CD14-positive monocyte (primary cell): ENCODE results near the gene TSPAN19. TPM values are rescaled to one million over a fixed set of nuclear protein-coding genes. Genes with fewer than 3 reads are reported as not detected.

Experiments used
- DNase-seq, 3 donors: peaks; one replicate each; pipeline ENCODE4 v3.0.0-alpha.2; 2011 to 2022
- H2AFZ ChIP-seq: 2 replicates; pipeline ENCODE4 v1.6.0; 2012; ENCODE audit warnings: mild to moderate bottlenecking, low read depth, low read length, inconsistent platforms; ENCODE audit not compliant: insufficient read depth, poor library complexity, severe bottlenecking
- H3K27ac ChIP-seq, 2 donors: 1 replicate in 1 of 2; 2 replicates in 1 of 2; pipeline ENCODE4 v1.5.1; 2012 to 2013; ENCODE audit warnings: low read length in 2 of 2, control low read depth in 1 of 2, inconsistent platforms in 1 of 2, low read depth in 1 of 2, mild to moderate bottlenecking in 1 of 2
- H3K27me3 ChIP-seq, 2 donors: one replicate each; pipeline versions ENCODE4 v1.6.0 to v1.6.1; 2011 to 2013; ENCODE audit warnings: low read length in 2 of 2; ENCODE audit not compliant: control insufficient read depth in 2 of 2, insufficient read depth in 2 of 2
- H3K36me3 ChIP-seq, 2 donors: replicated peaks in 1 of 2; 1 replicate in 1 of 2; 2 replicates in 1 of 2; pipeline versions ENCODE4 v1.5.1 to v1.6.1; 2012 to 2013; ENCODE audit warnings: low read length in 2 of 2, control low read depth in 1 of 2, inconsistent platforms in 1 of 2, mild to moderate bottlenecking in 1 of 2; ENCODE audit not compliant: insufficient read depth in 2 of 2, control insufficient read depth in 1 of 2
- H3K4me1 ChIP-seq, 2 donors: 1 replicate in 1 of 2; 2 replicates in 1 of 2; pipeline versions ENCODE4 v1.5.1 to v1.6.1; 2012 to 2013; ENCODE audit warnings: low read length in 2 of 2, control low read depth in 1 of 2, inconsistent platforms in 1 of 2, mild to moderate bottlenecking in 1 of 2, moderate library complexity in 1 of 2; ENCODE audit not compliant: insufficient read depth in 2 of 2, control insufficient read depth in 1 of 2
- H3K4me2 ChIP-seq: replicated peaks from 2 replicates; pipeline ENCODE3; 2012; ENCODE audit warnings: low read length, moderate library complexity, mild to moderate bottlenecking; ENCODE audit not compliant: poor library complexity, severe bottlenecking; ENCODE audit errors: extremely low read depth
- H3K4me3 ChIP-seq, 3 experiments: fragments of 200-600 bp in 1 of 3; sonication (generic) in 1 of 3; replicated peaks in 1 of 3; 1 replicate in 2 of 3; 2 replicates in 1 of 3; pipeline ENCODE4 v1.5.1; 2011 to 2013; ENCODE audit warnings: low read length in 3 of 3, mild to moderate bottlenecking in 3 of 3, control low read depth in 2 of 3, low read depth in 2 of 3, inconsistent platforms in 1 of 3, moderate library complexity in 1 of 3
- H3K79me2 ChIP-seq: 2 replicates; pipeline ENCODE4 v1.6.0; 2012; ENCODE audit warnings: mild to moderate bottlenecking, control low read depth, inconsistent platforms, low read length, moderate library complexity; ENCODE audit not compliant: insufficient read depth
- H3K9ac ChIP-seq: 2 replicates; pipeline ENCODE4 v1.6.0; 2017; ENCODE audit warnings: low read length, mild to moderate bottlenecking; ENCODE audit not compliant: insufficient read depth, poor library complexity, severe bottlenecking
- H3K9me3 ChIP-seq, 2 donors: replicated peaks in 1 of 2; 1 replicate in 1 of 2; 2 replicates in 1 of 2; pipeline versions ENCODE4 v1.5.1 to v1.6.1; 2012 to 2013; ENCODE audit warnings: low read length in 2 of 2, control low read depth in 1 of 2; ENCODE audit not compliant: control insufficient read depth in 1 of 2, insufficient read depth in 1 of 2
- H4K20me1 ChIP-seq: 2 replicates; pipeline ENCODE4 v1.6.0; 2012; ENCODE audit warnings: mild to moderate bottlenecking, low read length, control low read depth, moderate library complexity; ENCODE audit not compliant: insufficient read depth
- H3K27ac Mint-ChIP-seq, 7 donors: one replicate each; pipeline ENCODE4 v1.8.0; 2020; ENCODE audit warnings: mild to moderate bottlenecking in 7 of 7, mixed read lengths in 7 of 7, moderate library complexity in 6 of 7, inconsistent platforms in 2 of 7
- H3K27me3 Mint-ChIP-seq, 3 donors: one replicate each; pipeline ENCODE4 v1.8.0; 2021 to 2022; ENCODE audit warnings: low read depth in 3 of 3, mild to moderate bottlenecking in 3 of 3, mixed read lengths in 3 of 3, moderate library complexity in 3 of 3, inconsistent platforms in 1 of 3
- H3K36me3 Mint-ChIP-seq, 2 donors: one replicate each; pipeline ENCODE4 v1.8.0; 2020; ENCODE audit warnings: mixed read lengths in 2 of 2, inconsistent platforms in 1 of 2, mild to moderate bottlenecking in 1 of 2
- H3K4me1 Mint-ChIP-seq: one replicate; pipeline ENCODE4 v1.8.0; 2020; ENCODE audit warnings: mild to moderate bottlenecking, mixed read lengths
- H3K4me3 Mint-ChIP-seq, 2 donors: one replicate each; pipeline ENCODE4 v1.8.0; 2020; ENCODE audit warnings: mild to moderate bottlenecking in 2 of 2, mixed read lengths in 2 of 2, moderate library complexity in 1 of 2
- H3K9me3 Mint-ChIP-seq, 7 donors: one replicate each; pipeline ENCODE4 v1.8.0; 2020 to 2022; ENCODE audit warnings: mixed read lengths in 7 of 7, mild to moderate bottlenecking in 6 of 7, moderate library complexity in 6 of 7, inconsistent platforms in 2 of 7
- CTCF ChIP-seq: fragments of 200-600 bp; IDR thresholded peaks from one replicate; pipeline ENCODE4 v1.8.0; 2022; ENCODE audit warnings: antibody characterized with exemption, mild to moderate bottlenecking
- WGBS: methylation state at CpG from one replicate; pipeline ENCODE4 v1.1.5; 2013; ENCODE audit warnings: missing lambda C conversion rate; ENCODE audit not compliant: insufficient coverage; 5-methylcytosine and 5-hydroxymethylcytosine counted together
- intact Hi-C, 2 donors: fragments of 100-400 bp; cut with micrococcal nuclease; formaldehyde crosslinking; loops; one replicate each; pipeline versions ENCODE4 v1.15.0 to v1.15.1; 2023
- polyA plus RNA-seq, 3 donors: library from polyadenylated mRNA; depleted of rRNA in 1 of 3; unstranded in 2 of 3; stranded (reverse) in 1 of 3; fragments of 300-500 nt in 2 of 3; fragments of >200 nt in 1 of 3; fragmentation: Illumina TruSeq in 2 of 3; gene quantifications; 1 replicate in 2 of 3; 2 replicates in 1 of 3; pipeline ENCODE4 v1.2.3, GENCODE V29; 2012 to 2021

The TSPAN19 gene
- polyA plus RNA-seq, 3 donors = not detected

GRCh38 chr12:85004204-85004603, 31.9 kb downstream of the TSPAN19 start:
- no peak overlapping the region for H3K4me2 ChIP-seq
- no peak overlapping the region for H3K4me3 Mint-ChIP-seq
- H3K27ac Mint-ChIP-seq = no peak overlapping the region
- no peak for TF ChIP-seq CTCF
- H3K9me3 Mint-ChIP-seq = peaks cover 0 to 4% (median 2%) of the 10 kb centered on the region in 7 donors
- no peaks in the 10 kb centered on the region for H3K27me3 ChIP-seq
- no peaks in the 10 kb centered on the region for H3K36me3 Mint-ChIP-seq
- intact Hi-C loops = no loop called here
- H3K27me3 Mint-ChIP-seq = peaks cover 0 to 2% (median 2%) of the 10 kb centered on the region in 3 donors
- H3K36me3 ChIP-seq = no peaks in the 10 kb centered on the region
- no peak overlapping the region for H3K27ac ChIP-seq
- H3K4me3 ChIP-seq = no peak overlapping the region
- no peak for DNase-seq
- no peak overlapping the region for H2AFZ ChIP-seq
- no peaks in the 10 kb centered on the region for H3K4me1 Mint-ChIP-seq
- H4K20me1 ChIP-seq = no peaks in the 10 kb centered on the region
- no peaks in the 10 kb centered on the region for H3K79me2 ChIP-seq
- H3K4me1 ChIP-seq = no peaks in the 10 kb centered on the region
- no peak overlapping the region for H3K9ac ChIP-seq
- no peaks in the 10 kb centered on the region for H3K9me3 ChIP-seq

- H3K4me1 Mint-ChIP-seq = no peaks in the 10 kb centered on the region
- intact Hi-C loops = no loop called here
- Histone ChIP-seq H2AFZ (no peak overlapping the region), H3K27ac (no peak overlapping the region), H3K4me2 (no peak overlapping the region), H3K79me2 (no peaks in the 10 kb centered on the region), H3K4me1 (no peaks in the 10 kb centered on the region), H3K9me3 (no peaks in the 10 kb centered on the region), H3K9ac (no peak overlapping the region), H4K20me1 (no peaks in the 10 kb centered on the region), H3K27me3 (no peaks in the 10 kb centered on the region), H3K4me3 (no peak overlapping the region), H3K36me3 (no peaks in the 10 kb centered on the region)
- no peak for TF ChIP-seq CTCF
- no peak for DNase-seq
- H3K27ac Mint-ChIP-seq = no peak overlapping the region
- H3K27me3 Mint-ChIP-seq = peaks cover 0 to 2% (median 0%) of the 10 kb centered on the region in 3 donors
- peaks cover 0 to 4% (median 2%) of the 10 kb centered on the region in 7 donors for H3K9me3 Mint-ChIP-seq
- H3K36me3 Mint-ChIP-seq = no peaks in the 10 kb centered on the region
- WGBS = 37% methylated on average over 2 of the region's 3 CpGs
- no peak overlapping the region for H3K4me3 Mint-ChIP-seq
Observed at GRCh38 chr12:85002778-85003296, 33.2 kb downstream of the TSPAN19 start.
